Skeletal muscle cell (primary cell): Measurements from ENCODE around the gene GOLGA5.
A peak's percentile ranks its signal among the peaks of the same experiment; 100 is the strongest.

Experiments
- DNase-seq: peaks from one replicate; pipeline ENCODE4 v3.0.0-alpha.2; 2010; ENCODE audit warnings: low read depth
- H3K4me3 ChIP-seq: 2 replicates; pipeline ENCODE4 v1.5.1; 2011; ENCODE audit warnings: low read depth, mild to moderate bottlenecking, control low read depth, low read length, moderate library complexity

Gene GOLGA5

GRCh38 chr14:92866901-92867865 is 73.1 kb downstream of the GOLGA5 start:
- DNase-seq = no peak
- H3K4me3 ChIP-seq = no peak overlapping the region

GRCh38 chr14:92874962-92875661 is 81.0 kb downstream of the GOLGA5 start:
- H3K4me3 ChIP-seq = no peak overlapping the region
- no peak for DNase-seq

- H3K4me3 ChIP-seq = no peak overlapping the region
- no peak for DNase-seq
Observed at GRCh38 chr14:92877757-92878431, 83.8 kb downstream of the GOLGA5 start.

GRCh38 chr14:92880351-92880750 is 86.2 kb downstream of the GOLGA5 start:
- no peak overlapping the region for H3K4me3 ChIP-seq
- no peak for DNase-seq

GRCh38 chr14:92880851-92881250 is 86.7 kb downstream of the GOLGA5 start:
- no peak overlapping the region for H3K4me3 ChIP-seq
- peak; percentile 6 for DNase-seq

GRCh38 chr14:92883066-92883465 is 89.0 kb downstream of the GOLGA5 start:
- H3K4me3 ChIP-seq = no peak overlapping the region
- DNase-seq = no peak

- no peak overlapping the region for H3K4me3 ChIP-seq
- no peak for DNase-seq
Observed at GRCh38 chr14:92884410-92884809, 90.3 kb downstream of the GOLGA5 start.

- H3K4me3 ChIP-seq = no peak overlapping the region
- no peak for DNase-seq
Observed at GRCh38 chr14:92885279-92886061, 91.4 kb downstream of the GOLGA5 start.

GRCh38 chr14:92886337-92886736 is 92.2 kb downstream of the GOLGA5 start:
- no peak overlapping the region for H3K4me3 ChIP-seq
- DNase-seq = no peak

- no peak overlapping the region for H3K4me3 ChIP-seq
- no peak for DNase-seq
Observed at GRCh38 chr14:92887157-92887556, 93.1 kb downstream of the GOLGA5 start.

GRCh38 chr14:92888896-92889295 is 94.8 kb downstream of the GOLGA5 start:
- no peak overlapping the region for H3K4me3 ChIP-seq
- DNase-seq = no peak
